Thyroid gland (tissue), 4 donors: Measurements from ENCODE around the gene DERL3. TPM values are rescaled to one million over a fixed set of nuclear protein-coding genes. Genes with fewer than 3 reads are reported as not detected.

Experiments used
- DNase-seq, 2 donors: peaks; one replicate each; pipeline ENCODE4 v3.0.0-alpha.2; 2019
- H3K27ac ChIP-seq, 3 donors: fragments of 200-600 bp; sonication (generic); 1 replicate in 2 of 3; 2 replicates in 1 of 3; pipeline ENCODE4 v1.5.1; 2016 to 2019; ENCODE audit warnings: mild to moderate bottlenecking in 1 of 3, moderate library complexity in 1 of 3
- H3K27me3 ChIP-seq: fragments of 200-600 bp; sonication (generic); one replicate; pipeline ENCODE4 v1.5.1; 2019
- H3K36me3 ChIP-seq, 2 donors: fragments of 200-600 bp; sonication (generic); one replicate each; pipeline ENCODE4 v1.5.1; 2016 to 2019
- H3K4me1 ChIP-seq, 2 donors: fragments of 200-600 bp; sonication (generic); one replicate each; pipeline ENCODE4 v1.5.1; 2017 to 2019
- H3K4me3 ChIP-seq, 3 donors: fragments of 200-600 bp; sonication (generic); replicated peaks in 1 of 3; 1 replicate in 2 of 3; 2 replicates in 1 of 3; pipeline ENCODE4 v1.5.1; 2016; ENCODE audit warnings: mild to moderate bottlenecking in 1 of 3
- H3K9me3 ChIP-seq: fragments of 200-600 bp; sonication (generic); one replicate; pipeline ENCODE4 v1.5.1; 2017
- POLR2A ChIP-seq, 2 donors: fragments of 450-650 bp; IDR thresholded peaks; one replicate each; pipeline ENCODE4 v1.6.1; 2017; ENCODE audit warnings: antibody characterized with exemption in 2 of 2, mild to moderate bottlenecking in 2 of 2, moderate library complexity in 1 of 2
- WGBS, 2 donors: methylation state at CpG; one replicate each; pipeline ENCODE4 v1.1.5; 2017; 5-methylcytosine and 5-hydroxymethylcytosine counted together
- intact Hi-C: fragments of 100-400 bp; cut with DNase I; formaldehyde crosslinking; loops from one replicate; pipeline ENCODE4 v1.15.1; 2023
- total RNA-seq, 4 donors: library from RNA; depleted of rRNA; stranded (reverse); fragments of >200 nt; gene quantifications; one replicate each; pipeline ENCODE4 v1.2.3, GENCODE V29; 2016
- TF ChIP-seq, protein P1 (sequence below), 6 experiments: fragments of 200-600 bp in 3 of 6; fragments of 450-650 bp in 3 of 6; sonication (generic) in 3 of 6; IDR thresholded peaks; one replicate each; pipeline ENCODE4 v1.5.1; 2016 to 2019; ENCODE audit warnings: antibody characterized with exemption in 6 of 6, mild to moderate bottlenecking in 2 of 6, inconsistent platforms in 1 of 6, moderate library complexity in 1 of 6

The DERL3 gene
- total RNA-seq, 4 donors from 2014 or later: 1.6 to 15.9 (median 4.1) TPM

DNA sequence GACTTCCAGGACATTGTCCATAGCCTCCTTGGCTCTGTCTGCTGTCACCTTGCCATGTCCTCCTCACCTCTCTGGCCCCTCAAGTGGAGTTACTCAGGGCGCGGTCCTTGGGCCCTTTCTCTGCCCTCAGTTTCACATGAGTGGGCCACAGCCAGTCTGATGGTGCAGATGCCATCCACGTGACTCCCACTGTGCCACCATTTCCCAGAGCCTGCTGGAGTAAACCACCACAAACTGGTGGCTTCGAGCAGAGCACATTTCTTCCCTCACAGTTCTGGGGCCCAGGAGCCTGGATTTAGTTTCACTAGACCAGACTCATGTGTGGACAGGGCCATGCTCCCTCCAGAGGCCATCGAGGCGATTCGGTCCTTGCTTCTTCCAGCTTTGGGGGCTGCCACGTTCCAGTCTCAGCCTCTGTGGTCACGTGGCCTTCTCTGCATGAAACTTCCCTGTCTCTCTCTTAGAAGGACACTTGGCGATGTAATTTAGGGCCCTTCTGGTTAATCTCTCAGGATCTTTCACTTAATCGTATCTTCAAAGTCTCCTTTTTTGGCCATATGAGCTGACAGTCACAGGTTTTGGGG is 37.5 kb downstream of the DERL3 start:
- peak overlapping the region; percentile 27 to 56 (median 45) for H3K27ac ChIP-seq
- intact Hi-C loops: no loop called here
- peaks cover 0 to 9% of the 10 kb centered on the region in 2 donors for H3K4me1 ChIP-seq
- no peak overlapping the region for H3K4me3 ChIP-seq
- no peaks in the 10 kb centered on the region for H3K9me3 ChIP-seq
- WGBS, 2 donors: 77 to 81% methylated on average over 11 of the region's 11 CpGs
- no peak for TF ChIP-seq POLR2A (IDR thresholded peaks at IDR 0.05)
- TF ChIP-seq, protein P1, sequence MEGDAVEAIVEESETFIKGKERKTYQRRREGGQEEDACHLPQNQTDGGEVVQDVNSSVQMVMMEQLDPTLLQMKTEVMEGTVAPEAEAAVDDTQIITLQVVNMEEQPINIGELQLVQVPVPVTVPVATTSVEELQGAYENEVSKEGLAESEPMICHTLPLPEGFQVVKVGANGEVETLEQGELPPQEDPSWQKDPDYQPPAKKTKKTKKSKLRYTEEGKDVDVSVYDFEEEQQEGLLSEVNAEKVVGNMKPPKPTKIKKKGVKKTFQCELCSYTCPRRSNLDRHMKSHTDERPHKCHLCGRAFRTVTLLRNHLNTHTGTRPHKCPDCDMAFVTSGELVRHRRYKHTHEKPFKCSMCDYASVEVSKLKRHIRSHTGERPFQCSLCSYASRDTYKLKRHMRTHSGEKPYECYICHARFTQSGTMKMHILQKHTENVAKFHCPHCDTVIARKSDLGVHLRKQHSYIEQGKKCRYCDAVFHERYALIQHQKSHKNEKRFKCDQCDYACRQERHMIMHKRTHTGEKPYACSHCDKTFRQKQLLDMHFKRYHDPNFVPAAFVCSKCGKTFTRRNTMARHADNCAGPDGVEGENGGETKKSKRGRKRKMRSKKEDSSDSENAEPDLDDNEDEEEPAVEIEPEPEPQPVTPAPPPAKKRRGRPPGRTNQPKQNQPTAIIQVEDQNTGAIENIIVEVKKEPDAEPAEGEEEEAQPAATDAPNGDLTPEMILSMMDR (IDR thresholded peaks at IDR 0.05): no peak
- peaks cover 66 to 75% of the 10 kb centered on the region in 2 donors for H3K36me3 ChIP-seq
- peak; percentile 77 to 78 for DNase-seq
- H3K27me3 ChIP-seq: no peaks in the 10 kb centered on the region

GRCh38 chr22:23800297-23801237 is 38.2 kb downstream of the DERL3 start:
- H3K27ac ChIP-seq: no peak overlapping the region
- 90 to 92% methylated on average over 17 to 18 of the region's 18 CpGs for WGBS, 2 donors
- H3K4me3 ChIP-seq: no peak overlapping the region
- H3K4me1 ChIP-seq: peaks cover 0 to 9% of the 10 kb centered on the region in 2 donors
- peaks cover 65 to 74% of the 10 kb centered on the region in 2 donors for H3K36me3 ChIP-seq
- no peaks in the 10 kb centered on the region for H3K27me3 ChIP-seq
- intact Hi-C loops: no loop called here
- no peak for TF ChIP-seq POLR2A (IDR thresholded peaks at IDR 0.05)
- TF ChIP-seq, protein P1 (IDR thresholded peaks at IDR 0.05): no peak
- no peak for DNase-seq
- H3K9me3 ChIP-seq: no peaks in the 10 kb centered on the region

GRCh38 chr22:23796461-23796860 is 42.3 kb downstream of the DERL3 start:
- no peak for DNase-seq
- intact Hi-C loops: no loop called here
- no peaks in the 10 kb centered on the region for H3K9me3 ChIP-seq
- peaks cover 0 to 8% of the 10 kb centered on the region in 2 donors for H3K4me1 ChIP-seq
- H3K27me3 ChIP-seq: no peaks in the 10 kb centered on the region
- peaks cover 54 to 67% of the 10 kb centered on the region in 2 donors for H3K36me3 ChIP-seq
- H3K27ac ChIP-seq: no peak overlapping the region
- WGBS, 2 donors: 81 to 87% methylated on average over 5 of the region's 5 CpGs
- TF ChIP-seq, protein P1 (IDR thresholded peaks at IDR 0.05): no peak
- TF ChIP-seq POLR2A (IDR thresholded peaks at IDR 0.05): no peak
- H3K4me3 ChIP-seq: no peak overlapping the region

DNA sequence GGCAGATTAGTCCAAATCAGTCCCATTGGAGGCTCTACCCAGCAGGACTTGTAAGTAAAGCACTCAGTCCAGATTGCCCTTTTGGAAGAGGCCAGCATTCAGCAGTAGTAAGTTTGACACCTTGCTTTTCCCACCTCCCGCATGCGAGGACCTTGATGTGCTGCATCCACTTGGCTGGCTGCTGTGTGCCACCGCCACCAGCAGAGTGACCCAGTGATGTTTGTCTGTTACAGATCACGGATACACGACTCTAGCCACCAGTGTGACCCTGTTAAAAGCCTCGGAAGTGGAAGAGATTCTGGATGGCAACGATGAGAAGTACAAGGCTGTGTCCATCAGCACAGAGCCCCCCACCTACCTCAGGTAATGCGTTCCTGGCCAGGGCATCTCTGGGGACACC is 45.5 kb downstream of the DERL3 start:
- intact Hi-C loops: no loop called here
- H3K4me3 ChIP-seq: no peak overlapping the region
- H3K9me3 ChIP-seq: no peaks in the 10 kb centered on the region
- no peaks in the 10 kb centered on the region for H3K27me3 ChIP-seq
- WGBS, 2 donors: 95% methylated on average over 8 of the region's 8 CpGs
- no peak overlapping the region for H3K27ac ChIP-seq
- DNase-seq: no peak
- TF ChIP-seq POLR2A (IDR thresholded peaks at IDR 0.05): no peak
- TF ChIP-seq, protein P1 (IDR thresholded peaks at IDR 0.05): no peak
- H3K36me3 ChIP-seq: peaks cover 37 to 48% of the 10 kb centered on the region in 2 donors
- peaks cover 8 to 9% of the 10 kb centered on the region in 2 donors for H3K4me1 ChIP-seq
